Mesenchymal stem cell (in vitro differentiated cells and primary cell): ENCODE data around the gene CDH12.

Experiments used
- DNase-seq: peaks from one replicate; pipeline ENCODE4 v3.0.0-alpha.2; 2013
- H2AFZ ChIP-seq: one replicate; pipeline ENCODE4 v1.6.1; 2013; ENCODE audit warnings: low read depth, mild to moderate bottlenecking, control low read depth, inconsistent platforms, low read length, moderate library complexity
- H2AK5ac ChIP-seq: 2 replicates; pipeline ENCODE4 v1.6.1; 2013; ENCODE audit warnings: low read length, moderate library complexity, mild to moderate bottlenecking, inconsistent platforms; ENCODE audit not compliant: severe bottlenecking
- H2BK120ac ChIP-seq: one replicate; pipeline ENCODE4 v1.6.1; 2013; ENCODE audit warnings: low read depth, mild to moderate bottlenecking, inconsistent platforms, low read length, moderate library complexity
- H2BK12ac ChIP-seq, 2 experiments: one replicate each; pipeline ENCODE4 v1.6.1; 2013; ENCODE audit warnings: inconsistent platforms in 2 of 2, low read length in 2 of 2, mild to moderate bottlenecking in 2 of 2, moderate library complexity in 2 of 2, control low read depth in 1 of 2
- H2BK15ac ChIP-seq: one replicate; pipeline ENCODE4 v1.6.1; 2013; ENCODE audit warnings: mild to moderate bottlenecking, low read depth, inconsistent platforms; ENCODE audit not compliant: poor library complexity, severe bottlenecking
- H2BK5ac ChIP-seq: 2 replicates; pipeline ENCODE4 v1.6.1; 2013; ENCODE audit warnings: low read depth, mild to moderate bottlenecking, low read length, control low read depth, inconsistent platforms; ENCODE audit not compliant: poor library complexity, severe bottlenecking
- H3K14ac ChIP-seq, 2 experiments: one replicate each; pipeline ENCODE4 v1.6.1; 2013; ENCODE audit warnings: inconsistent platforms in 2 of 2, low read length in 2 of 2, control low read depth in 1 of 2, mild to moderate bottlenecking in 1 of 2, moderate library complexity in 1 of 2
- H3K18ac ChIP-seq, 2 experiments: one replicate each; pipeline ENCODE4 v1.6.1; 2013; ENCODE audit warnings: inconsistent platforms in 2 of 2, low read length in 2 of 2, control low read depth in 1 of 2, low read depth in 1 of 2, mild to moderate bottlenecking in 1 of 2
- H3K23ac ChIP-seq, 2 experiments: one replicate each; pipeline ENCODE4 v1.6.1; 2013; ENCODE audit warnings: inconsistent platforms in 2 of 2, low read length in 2 of 2, mild to moderate bottlenecking in 2 of 2, moderate library complexity in 2 of 2, control low read depth in 1 of 2
- H3K27ac ChIP-seq: 2 replicates; pipeline ENCODE4 v1.5.1; 2013; ENCODE audit warnings: mild to moderate bottlenecking, moderate library complexity, low read length, control low read depth, inconsistent platforms; ENCODE audit not compliant: poor library complexity, severe bottlenecking
- H3K27me3 ChIP-seq, 2 experiments: 2 replicates each; pipeline versions ENCODE4 v1.6.1 to v1.7.0; 2013; ENCODE audit warnings: low read length in 2 of 2, mild to moderate bottlenecking in 2 of 2, moderate library complexity in 2 of 2, control low read depth in 1 of 2, inconsistent platforms in 1 of 2; ENCODE audit not compliant: control insufficient read depth in 1 of 2, insufficient read depth in 1 of 2
- H3K36me3 ChIP-seq, 2 experiments: 2 replicates each; pipeline versions ENCODE4 v1.6.1 to v1.7.0; 2013; ENCODE audit warnings: low read length in 2 of 2, control low read depth in 1 of 2, inconsistent platforms in 1 of 2, low read depth in 1 of 2, mild to moderate bottlenecking in 1 of 2; ENCODE audit not compliant: insufficient read depth in 2 of 2, control insufficient read depth in 1 of 2
- H3K4ac ChIP-seq, 2 experiments: one replicate each; pipeline ENCODE4 v1.6.1; 2013; ENCODE audit warnings: inconsistent platforms in 2 of 2, low read length in 2 of 2, mild to moderate bottlenecking in 2 of 2, moderate library complexity in 2 of 2, control low read depth in 1 of 2, low read depth in 1 of 2
- H3K4me1 ChIP-seq: 2 replicates; pipeline ENCODE4 v1.6.1; 2013; ENCODE audit warnings: low read depth, low read length, control low read depth; ENCODE audit not compliant: control insufficient read depth, insufficient read depth
- H3K4me2 ChIP-seq: 2 replicates; pipeline ENCODE4 v1.6.1; 2013; ENCODE audit warnings: low read length, mild to moderate bottlenecking, inconsistent platforms; ENCODE audit not compliant: poor library complexity, severe bottlenecking
- H3K4me3 ChIP-seq, 2 experiments: 2 replicates each; pipeline versions ENCODE4 v1.5.1 to v1.7.0; 2013; ENCODE audit warnings: low read length in 2 of 2, mild to moderate bottlenecking in 2 of 2, control low read depth in 1 of 2, low read depth in 1 of 2; ENCODE audit not compliant: insufficient read depth in 1 of 2
- H3K79me1 ChIP-seq: replicated peaks from 2 replicates; pipeline ENCODE4 v1.6.1; 2013; ENCODE audit warnings: mild to moderate bottlenecking, control low read depth, low read length, inconsistent platforms; ENCODE audit not compliant: poor library complexity, severe bottlenecking
- H3K9ac ChIP-seq: 2 replicates; pipeline ENCODE4 v1.7.0; 2013; ENCODE audit warnings: mild to moderate bottlenecking, low read length, moderate library complexity
- H3K9me3 ChIP-seq: 2 replicates; pipeline ENCODE4 v1.7.0; 2013; ENCODE audit warnings: mild to moderate bottlenecking, low read length; ENCODE audit not compliant: control insufficient read depth
- H4K8ac ChIP-seq: one replicate; pipeline ENCODE4 v1.6.1; 2013; ENCODE audit warnings: inconsistent platforms, mild to moderate bottlenecking, low read length, moderate library complexity
- H4K91ac ChIP-seq: one replicate; pipeline ENCODE4 v1.6.1; 2013; ENCODE audit warnings: mild to moderate bottlenecking, low read length, inconsistent platforms
- WGBS: methylation state at CpG from one replicate; pipeline ENCODE4 v1.1.7; 2013; ENCODE audit warnings: mixed read lengths; 5-methylcytosine and 5-hydroxymethylcytosine counted together

The CDH12 gene

GRCh38 chr5:21810737-21811316 lies 1042.3 kb downstream of the CDH12 start:
- Histone ChIP-seq H3K9ac (peak overlapping the region; percentile 74), H3K36me3 (no peaks in the 10 kb centered on the region), H3K9me3 (no peaks in the 10 kb centered on the region), H3K14ac (no peak overlapping the region), H2BK12ac (no peak overlapping the region), H3K4ac (no peak overlapping the region), H3K23ac (no peak overlapping the region), H2BK5ac (no peak overlapping the region), H3K4me3 (no peak overlapping the region), H2AK5ac (no peak overlapping the region), H3K4me2 (no peak overlapping the region), H3K79me1 (no peaks in the 10 kb centered on the region), H4K91ac (no peak overlapping the region), H2BK15ac (no peak overlapping the region), H3K18ac (no peak overlapping the region), H2BK120ac (no peak overlapping the region), H4K8ac (no peak overlapping the region), H2AFZ (no peak overlapping the region), H3K27ac (no peak overlapping the region), H3K27me3 (no peaks in the 10 kb centered on the region), H3K4me1 (no peaks in the 10 kb centered on the region)
- DNase-seq, result peak; percentile 10
- WGBS, result 55% methylated on average over 2 of the region's 5 CpGs

GRCh38 chr5:21809611-21810010 lies 1043.5 kb downstream of the CDH12 start:
- Histone ChIP-seq H3K23ac (no peak overlapping the region), H3K4me2 (no peak overlapping the region), H3K27ac (no peak overlapping the region), H3K14ac (no peak overlapping the region), H2BK120ac (no peak overlapping the region), H3K79me1 (no peaks in the 10 kb centered on the region), H3K4ac (no peak overlapping the region), H3K4me3 (no peak overlapping the region), H2AFZ (no peak overlapping the region), H3K9me3 (no peaks in the 10 kb centered on the region), H3K4me1 (no peaks in the 10 kb centered on the region), H3K36me3 (no peaks in the 10 kb centered on the region), H2BK12ac (no peak overlapping the region), H3K9ac (peak overlapping the region; percentile 35), H4K8ac (no peak overlapping the region), H2BK5ac (no peak overlapping the region), H4K91ac (no peak overlapping the region), H3K18ac (no peak overlapping the region), H3K27me3 (no peaks in the 10 kb centered on the region), H2AK5ac (no peak overlapping the region), H2BK15ac (no peak overlapping the region)
- WGBS, result no CpG with 5 or more reads among the region's 2 CpGs
- DNase-seq, result no peak

GRCh38 chr5:21807953-21808352 lies 1045.2 kb downstream of the CDH12 start:
- no peak overlapping the region for H3K4me2 ChIP-seq
- 73% methylated on average over 4 of the region's 5 CpGs for WGBS
- peak overlapping the region; percentile 68 for H3K9ac ChIP-seq
- H3K36me3 ChIP-seq, result no peaks in the 10 kb centered on the region
- no peak overlapping the region for H2BK120ac ChIP-seq
- no peaks in the 10 kb centered on the region for H3K9me3 ChIP-seq
- H2BK5ac ChIP-seq, result no peak overlapping the region
- H2AK5ac ChIP-seq, result no peak overlapping the region
- no peak overlapping the region for H2AFZ ChIP-seq
- no peak overlapping the region for H4K8ac ChIP-seq
- no peak overlapping the region for H3K4me3 ChIP-seq
- no peaks in the 10 kb centered on the region for H3K4me1 ChIP-seq
- peak; percentile 15 for DNase-seq
- no peak overlapping the region for H3K14ac ChIP-seq
- H3K4ac ChIP-seq, result no peak overlapping the region
- H2BK15ac ChIP-seq, result no peak overlapping the region
- no peaks in the 10 kb centered on the region for H3K79me1 ChIP-seq
- H3K23ac ChIP-seq, result no peak overlapping the region
- no peak overlapping the region for H2BK12ac ChIP-seq
- H3K27me3 ChIP-seq, result no peaks in the 10 kb centered on the region
- H4K91ac ChIP-seq, result no peak overlapping the region
- H3K27ac ChIP-seq, result no peak overlapping the region
- H3K18ac ChIP-seq, result no peak overlapping the region

GRCh38 chr5:21806943-21807342 lies 1046.2 kb downstream of the CDH12 start:
- no peak overlapping the region for H3K4me2 ChIP-seq
- H3K27me3 ChIP-seq, result no peaks in the 10 kb centered on the region
- no peak overlapping the region for H4K8ac ChIP-seq
- H3K9me3 ChIP-seq, result no peaks in the 10 kb centered on the region
- no peak overlapping the region for H2BK5ac ChIP-seq
- no peak overlapping the region for H3K27ac ChIP-seq
- H3K18ac ChIP-seq, result no peak overlapping the region
- peak overlapping the region in 1 of 2 experiments; percentile 20 for H3K4me3 ChIP-seq
- no peak overlapping the region for H2BK120ac ChIP-seq
- H2AK5ac ChIP-seq, result no peak overlapping the region
- no peak overlapping the region for H4K91ac ChIP-seq
- peak; percentile 36 for DNase-seq
- no peaks in the 10 kb centered on the region for H3K4me1 ChIP-seq
- H3K4ac ChIP-seq, result no peak overlapping the region
- no peak overlapping the region for H3K14ac ChIP-seq
- H2BK12ac ChIP-seq, result no peak overlapping the region
- no peaks in the 10 kb centered on the region for H3K79me1 ChIP-seq
- H3K9ac ChIP-seq, result peak overlapping the region; percentile 68
- H3K23ac ChIP-seq, result no peak overlapping the region
- no peak overlapping the region for H2AFZ ChIP-seq
- no peak overlapping the region for H2BK15ac ChIP-seq
- H3K36me3 ChIP-seq, result no peaks in the 10 kb centered on the region
- 0% methylated on average over 1 of the region's 1 CpG for WGBS
